ENCODE data around the gene CHST10.

The CHST10 gene

GRCh38 chr2:100403722-100404121 is 13.7 kb downstream of the CHST10 start:
- no peak for TF ChIP-seq CTCF (conservative IDR thresholded peaks at IDR 0.05; ENCODE audit: low read length)
- H3K4me3 ChIP-seq (ENCODE audit: low read length), result no peak overlapping the region
- no peak for DNase-seq (ENCODE audit: low read depth)

- no peak for TF ChIP-seq CTCF (conservative IDR thresholded peaks at IDR 0.05; ENCODE audit: low read length)
- H3K4me3 ChIP-seq (ENCODE audit: low read length), result no peak overlapping the region
- DNase-seq (ENCODE audit: low read depth), result no peak
Measured at GRCh38 chr2:100401268-100401667, 16.2 kb downstream of the CHST10 start.

GRCh38 chr2:100399714-100400113 is 17.8 kb downstream of the CHST10 start:
- DNase-seq (ENCODE audit: low read depth), result no peak
- H3K4me3 ChIP-seq (ENCODE audit: low read length), result no peak overlapping the region
- TF ChIP-seq CTCF (conservative IDR thresholded peaks at IDR 0.05; ENCODE audit: low read length), result no peak

GRCh38 chr2:100397976-100398375 is 19.5 kb downstream of the CHST10 start:
- TF ChIP-seq CTCF (conservative IDR thresholded peaks at IDR 0.05; ENCODE audit: low read length), result no peak
- H3K4me3 ChIP-seq (ENCODE audit: low read length), result no peak overlapping the region
- DNase-seq (ENCODE audit: low read depth), result no peak

- DNase-seq (ENCODE audit: low read depth), result no peak
- no peak for TF ChIP-seq CTCF (conservative IDR thresholded peaks at IDR 0.05; ENCODE audit: low read length)
- no peak overlapping the region for H3K4me3 ChIP-seq (ENCODE audit: low read length)
Measured at GRCh38 chr2:100397118-100397860, 20.2 kb downstream of the CHST10 start.

GRCh38 chr2:100396483-100396882 is 21.0 kb downstream of the CHST10 start:
- TF ChIP-seq CTCF (conservative IDR thresholded peaks at IDR 0.05; ENCODE audit: low read length), result no peak
- H3K4me3 ChIP-seq (ENCODE audit: low read length), result no peak overlapping the region
- DNase-seq (ENCODE audit: low read depth), result no peak

GRCh38 chr2:100395532-100396350 is 21.7 kb downstream of the CHST10 start:
- DNase-seq (ENCODE audit: low read depth), result no peak
- no peak overlapping the region for H3K4me3 ChIP-seq (ENCODE audit: low read length)
- no peak for TF ChIP-seq CTCF (conservative IDR thresholded peaks at IDR 0.05; ENCODE audit: low read length)
